GM23338 (cell line): ENCODE data around the gene SIL1.

Source experiments
- POLR2AphosphoS5 ChIP-seq: IDR thresholded peaks from 2 replicates; pipeline ENCODE4 v1.6.1; 2016; ENCODE audit warnings: antibody characterized with exemption, low read depth
- TF ChIP-seq, protein P1 (sequence below), 2 experiments: fragments of 200-600 bp in 1 of 2; sonication (generic) in 1 of 2; conservative IDR thresholded peaks; 2 replicates each; pipeline versions ENCODE4 v1.5.1 to v1.6.1; 2016 to 2017; ENCODE audit warnings: antibody characterized with exemption in 2 of 2, low read depth in 2 of 2, mild to moderate bottlenecking in 2 of 2, moderate library complexity in 1 of 2

DNA sequence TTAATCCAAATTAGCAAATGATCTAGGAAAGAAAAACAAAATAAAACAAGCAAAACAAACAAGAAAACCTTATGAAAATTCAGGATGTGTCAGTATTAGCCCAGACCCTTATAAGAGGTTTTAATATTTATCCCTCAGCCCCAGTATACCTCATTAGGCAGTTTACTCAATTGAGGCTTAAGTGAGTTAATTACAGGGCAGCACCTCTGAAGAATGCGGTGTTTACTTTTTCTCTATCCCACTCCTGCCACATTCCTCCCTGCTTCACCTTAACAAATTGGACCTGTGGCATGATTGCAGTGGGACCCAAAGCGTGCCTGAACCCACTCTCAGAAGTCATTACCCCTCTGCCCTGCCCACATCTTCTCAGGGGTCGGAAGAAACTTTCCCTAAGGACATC, 67.1 kb downstream of the SIL1 start:
- no peak for TF ChIP-seq POLR2AphosphoS5
- TF ChIP-seq, protein P1, sequence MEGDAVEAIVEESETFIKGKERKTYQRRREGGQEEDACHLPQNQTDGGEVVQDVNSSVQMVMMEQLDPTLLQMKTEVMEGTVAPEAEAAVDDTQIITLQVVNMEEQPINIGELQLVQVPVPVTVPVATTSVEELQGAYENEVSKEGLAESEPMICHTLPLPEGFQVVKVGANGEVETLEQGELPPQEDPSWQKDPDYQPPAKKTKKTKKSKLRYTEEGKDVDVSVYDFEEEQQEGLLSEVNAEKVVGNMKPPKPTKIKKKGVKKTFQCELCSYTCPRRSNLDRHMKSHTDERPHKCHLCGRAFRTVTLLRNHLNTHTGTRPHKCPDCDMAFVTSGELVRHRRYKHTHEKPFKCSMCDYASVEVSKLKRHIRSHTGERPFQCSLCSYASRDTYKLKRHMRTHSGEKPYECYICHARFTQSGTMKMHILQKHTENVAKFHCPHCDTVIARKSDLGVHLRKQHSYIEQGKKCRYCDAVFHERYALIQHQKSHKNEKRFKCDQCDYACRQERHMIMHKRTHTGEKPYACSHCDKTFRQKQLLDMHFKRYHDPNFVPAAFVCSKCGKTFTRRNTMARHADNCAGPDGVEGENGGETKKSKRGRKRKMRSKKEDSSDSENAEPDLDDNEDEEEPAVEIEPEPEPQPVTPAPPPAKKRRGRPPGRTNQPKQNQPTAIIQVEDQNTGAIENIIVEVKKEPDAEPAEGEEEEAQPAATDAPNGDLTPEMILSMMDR (conservative IDR thresholded peaks at IDR 0.05; ENCODE audit: low read depth in 2 of 2): no peak
